HG03520 (cell line): ENCODE data around the gene KLHDC2.
"Not testable (repeated sequence)": the region's sequence is repeated elsewhere in the genome, so short reads cannot be mapped to it uniquely, and the experiment has no call there.

ENCODE experiments used
- ATAC-seq: cut with Tn5 transposase; IDR thresholded peaks from one replicate; pipeline ENCODE4 v1.9.1; 2021; ENCODE audit warnings: mild to moderate bottlenecking, moderate library complexity; ENCODE audit not compliant: unreplicated experiment

KLHDC2 gene

GRCh38 chr14:49767571-49768300 lies at the start of gene KLHDC2:
Gene KLHDC2, plus strand, starts transcription at chr14:49768153. Its CDS starts 316 bp downstream, at chr14:49768469.
- peak; percentile 83 for ATAC-seq

- ATAC-seq, result no peak
Measured at GRCh38 chr14:49720744-49721143, 47.2 kb upstream of the KLHDC2 start.

GRCh38 chr14:49721733-49722435 lies 46.1 kb upstream of the KLHDC2 start:
- not testable (repeated sequence) for ATAC-seq

GRCh38 chr14:49727171-49727570 lies 40.8 kb upstream of the KLHDC2 start:
- ATAC-seq, result no peak

- no peak for ATAC-seq
Measured at GRCh38 chr14:49732896-49733295, 35.1 kb upstream of the KLHDC2 start.

GRCh38 chr14:49733836-49734235 lies 34.1 kb upstream of the KLHDC2 start:
- no peak for ATAC-seq

- ATAC-seq, result not testable (repeated sequence)
Measured at GRCh38 chr14:49735669-49736068, 32.3 kb upstream of the KLHDC2 start.

- ATAC-seq, result no peak
Measured at GRCh38 chr14:49745191-49745590, 22.8 kb upstream of the KLHDC2 start.

GRCh38 chr14:49746476-49746875 lies 21.5 kb upstream of the KLHDC2 start:
- ATAC-seq, result not testable (repeated sequence)

- no peak for ATAC-seq
Measured at GRCh38 chr14:49754570-49755097, 13.3 kb upstream of the KLHDC2 start.

GRCh38 chr14:49755378-49755777 lies 12.6 kb upstream of the KLHDC2 start:
- no peak for ATAC-seq

GRCh38 chr14:49761839-49762551 lies 6.0 kb upstream of the KLHDC2 start:
- ATAC-seq, result no peak

- ATAC-seq, result no peak
Measured at GRCh38 chr14:49766839-49767238, 1.1 kb upstream of the KLHDC2 start.

- no peak for ATAC-seq
Measured at GRCh38 chr14:49767270-49767570, 733 bp upstream of the KLHDC2 start.

GRCh38 chr14:49768301-49769121 lies 558 bp downstream of the KLHDC2 start:
- peak; percentile 28 for ATAC-seq

- ATAC-seq, result no peak
Measured at GRCh38 chr14:49769171-49769570, 1.2 kb downstream of the KLHDC2 start.

GRCh38 chr14:49769581-49770211 lies 1.7 kb downstream of the KLHDC2 start:
- no peak for ATAC-seq

GRCh38 chr14:49770212-49770817 lies 2.4 kb downstream of the KLHDC2 start:
- no peak for ATAC-seq

GRCh38 chr14:49771691-49772090 lies 3.7 kb downstream of the KLHDC2 start:
- not testable (repeated sequence) for ATAC-seq

- no peak for ATAC-seq
Measured at GRCh38 chr14:49774106-49774505, 6.2 kb downstream of the KLHDC2 start.
